ENCODE results near the gene ALCAM. TPM values are rescaled to one million over a fixed set of nuclear protein-coding genes. Genes with fewer than 3 reads are reported as not detected.

Gene ALCAM
- total and polyA plus RNA-seq, 9 donors: 7.4 to 29.5 (median 10.8) TPM

DNA sequence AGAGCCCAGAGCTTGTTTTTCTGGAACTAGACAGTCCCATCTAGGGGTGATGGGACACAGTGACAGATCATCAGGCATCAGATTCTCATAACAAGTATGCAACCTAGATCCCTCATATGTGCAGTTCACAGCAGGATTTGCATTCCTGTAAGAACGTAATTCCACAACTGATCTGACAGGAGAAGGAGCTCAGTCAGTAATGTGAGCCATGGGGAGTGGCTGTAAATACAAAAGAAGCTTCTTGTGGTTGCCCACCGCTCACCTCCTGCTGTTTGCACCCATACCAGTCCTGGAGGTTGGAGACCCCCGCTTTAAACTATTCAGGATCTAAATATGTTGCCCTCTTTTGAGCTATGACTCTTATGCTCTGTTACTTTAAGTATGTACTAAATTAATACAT, 167.3 kb downstream of the ALCAM start:
- no peaks in the 10 kb centered on the region for H3K36me3 ChIP-seq (ENCODE audit: control insufficient read depth, insufficient read depth, low read length)
- H3K4me3 ChIP-seq (ENCODE audit: low read length): no peak overlapping the region
- no peaks in the 10 kb centered on the region for H3K9me3 ChIP-seq (replicated peaks; ENCODE audit: control insufficient read depth, low read depth, low read length)
- H3K27ac ChIP-seq (ENCODE audit: low read length): no peak overlapping the region
- WGBS (ENCODE audit: insufficient coverage): 100% methylated on average over 1 of the region's 3 CpGs
- no peaks in the 10 kb centered on the region for H3K27me3 ChIP-seq (ENCODE audit: control insufficient read depth, insufficient read depth, low read length)
- DNase-seq: no peak
- H3K4me1 ChIP-seq (ENCODE audit: control insufficient read depth, insufficient read depth, low read length): no peaks in the 10 kb centered on the region

DNA sequence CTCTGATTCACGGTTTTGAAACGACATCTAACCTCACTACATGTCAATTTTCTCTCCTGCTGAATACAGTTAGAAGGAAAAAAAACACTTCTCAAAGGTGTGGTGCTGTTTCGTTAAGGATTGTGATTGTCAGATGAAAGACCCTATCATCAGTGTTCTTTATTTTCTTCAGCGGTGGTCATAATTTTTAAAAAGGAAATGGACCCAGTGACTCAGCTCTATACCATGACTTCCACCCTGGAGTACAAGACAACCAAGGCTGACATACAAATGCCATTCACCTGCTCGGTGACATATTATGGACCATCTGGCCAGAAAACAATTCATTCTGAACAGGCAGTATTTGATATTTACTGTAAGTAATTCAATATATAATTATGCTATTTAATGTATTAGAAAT, 167.8 kb downstream of the ALCAM start:
- no peaks in the 10 kb centered on the region for H3K9me3 ChIP-seq (replicated peaks; ENCODE audit: control insufficient read depth, low read depth, low read length)
- H3K4me3 ChIP-seq (ENCODE audit: low read length): no peak overlapping the region
- no peaks in the 10 kb centered on the region for H3K36me3 ChIP-seq (ENCODE audit: control insufficient read depth, insufficient read depth, low read length)
- WGBS (ENCODE audit: insufficient coverage): no CpG with 5 or more reads among the region's 5 CpGs
- no peaks in the 10 kb centered on the region for H3K27me3 ChIP-seq (ENCODE audit: control insufficient read depth, insufficient read depth, low read length)
- H3K27ac ChIP-seq (ENCODE audit: low read length): no peak overlapping the region
- no peaks in the 10 kb centered on the region for H3K4me1 ChIP-seq (ENCODE audit: control insufficient read depth, insufficient read depth, low read length)
- no peak for DNase-seq

DNA sequence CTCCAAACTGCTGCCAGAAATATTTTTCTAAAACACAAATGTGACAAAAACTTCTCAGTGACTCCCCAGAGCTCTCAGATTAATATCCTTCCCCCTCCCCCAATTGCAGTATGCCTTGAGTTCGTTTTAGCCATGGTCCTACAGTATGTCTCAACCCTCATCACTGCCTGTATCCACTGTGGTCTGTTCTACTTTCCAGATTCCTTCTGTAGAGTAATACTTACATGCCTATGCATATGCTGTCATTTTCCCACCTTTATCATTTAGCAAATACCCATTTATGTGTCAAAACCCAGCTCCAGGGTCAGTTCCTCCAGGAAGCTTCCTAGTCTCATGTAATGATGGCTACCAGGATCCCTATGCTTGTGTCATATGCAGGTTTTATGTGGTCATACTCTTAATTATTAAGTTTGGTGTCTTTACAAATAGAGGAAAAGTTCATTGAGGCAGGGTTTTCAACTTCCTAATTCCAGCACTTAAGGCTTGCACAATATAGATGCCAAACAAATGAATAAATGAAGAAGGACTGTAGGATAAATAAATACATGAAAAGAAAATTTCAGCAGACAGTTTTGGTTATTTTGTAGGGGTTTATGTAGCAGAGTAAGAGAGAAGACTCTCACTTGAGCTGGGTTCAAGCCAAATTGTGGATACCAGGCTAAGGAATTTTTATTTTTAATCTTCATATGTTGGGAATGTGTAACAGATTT, 170.8 kb downstream of the ALCAM start:
- no peaks in the 10 kb centered on the region for H3K36me3 ChIP-seq (ENCODE audit: control insufficient read depth, insufficient read depth, low read length)
- no peak overlapping the region for H3K4me3 ChIP-seq (ENCODE audit: low read length)
- no peaks in the 10 kb centered on the region for H3K4me1 ChIP-seq (ENCODE audit: control insufficient read depth, insufficient read depth, low read length)
- H3K9me3 ChIP-seq (replicated peaks; ENCODE audit: control insufficient read depth, low read depth, low read length): no peaks in the 10 kb centered on the region
- no peak for DNase-seq
- no peaks in the 10 kb centered on the region for H3K27me3 ChIP-seq (ENCODE audit: control insufficient read depth, insufficient read depth, low read length)
- H3K27ac ChIP-seq (ENCODE audit: low read length): no peak overlapping the region
- WGBS (ENCODE audit: insufficient coverage): 67% methylated on average over 1 of the region's 1 CpG

DNA sequence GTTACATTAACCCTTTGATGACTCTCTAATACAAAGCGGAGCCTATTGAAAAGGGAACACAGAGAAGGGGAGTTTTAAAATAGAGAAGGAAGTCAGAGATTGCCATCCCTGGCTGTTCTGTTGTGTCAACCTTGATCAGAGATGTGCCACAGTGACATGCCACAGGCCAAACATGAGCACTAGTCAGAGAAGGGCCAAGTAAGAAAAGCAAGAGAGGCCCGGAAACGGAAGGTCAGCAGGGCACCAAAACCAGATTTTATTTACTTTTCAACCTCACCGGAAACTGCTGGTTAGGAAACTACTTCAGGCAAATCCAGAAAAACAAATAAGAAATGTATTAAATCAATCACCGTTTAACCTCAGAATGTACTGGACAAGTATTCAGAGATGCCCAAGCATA, 171.8 kb downstream of the ALCAM start:
- Histone ChIP-seq H3K27me3 (ENCODE audit: control insufficient read depth, insufficient read depth, low read length) (no peaks in the 10 kb centered on the region), H3K4me3 (ENCODE audit: low read length) (no peak overlapping the region), H3K9me3 (replicated peaks; ENCODE audit: control insufficient read depth, low read depth, low read length) (no peaks in the 10 kb centered on the region), H3K4me1 (ENCODE audit: control insufficient read depth, insufficient read depth, low read length) (no peaks in the 10 kb centered on the region), H3K27ac (ENCODE audit: low read length) (no peak overlapping the region), H3K36me3 (ENCODE audit: control insufficient read depth, insufficient read depth, low read length) (no peaks in the 10 kb centered on the region)
- WGBS (ENCODE audit: insufficient coverage): 53% methylated on average over 2 of the region's 5 CpGs
- no peak for DNase-seq

DNA sequence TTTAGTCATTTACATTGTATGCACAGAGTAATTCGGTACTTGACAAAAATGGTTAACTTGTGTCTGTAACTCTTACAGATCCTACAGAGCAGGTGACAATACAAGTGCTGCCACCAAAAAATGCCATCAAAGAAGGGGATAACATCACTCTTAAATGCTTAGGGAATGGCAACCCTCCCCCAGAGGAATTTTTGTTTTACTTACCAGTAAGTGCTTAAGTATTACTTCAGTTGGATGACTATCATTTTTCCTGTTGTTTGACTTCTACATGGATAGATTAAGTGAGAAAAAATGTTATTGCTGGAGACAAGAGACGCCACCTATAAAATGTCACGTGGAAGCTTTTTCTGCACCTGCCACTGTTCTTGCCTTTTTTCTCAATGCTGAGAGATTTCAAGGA, 173.2 kb downstream of the ALCAM start:
- no peaks in the 10 kb centered on the region for H3K9me3 ChIP-seq (replicated peaks; ENCODE audit: control insufficient read depth, low read depth, low read length)
- H3K36me3 ChIP-seq (ENCODE audit: control insufficient read depth, insufficient read depth, low read length): no peaks in the 10 kb centered on the region
- no peaks in the 10 kb centered on the region for H3K4me1 ChIP-seq (ENCODE audit: control insufficient read depth, insufficient read depth, low read length)
- DNase-seq: no peak
- no CpG with 5 or more reads among the region's 3 CpGs for WGBS (ENCODE audit: insufficient coverage)
- no peak overlapping the region for H3K27ac ChIP-seq (ENCODE audit: low read length)
- no peaks in the 10 kb centered on the region for H3K27me3 ChIP-seq (ENCODE audit: control insufficient read depth, insufficient read depth, low read length)
- H3K4me3 ChIP-seq (ENCODE audit: low read length): no peak overlapping the region

DNA sequence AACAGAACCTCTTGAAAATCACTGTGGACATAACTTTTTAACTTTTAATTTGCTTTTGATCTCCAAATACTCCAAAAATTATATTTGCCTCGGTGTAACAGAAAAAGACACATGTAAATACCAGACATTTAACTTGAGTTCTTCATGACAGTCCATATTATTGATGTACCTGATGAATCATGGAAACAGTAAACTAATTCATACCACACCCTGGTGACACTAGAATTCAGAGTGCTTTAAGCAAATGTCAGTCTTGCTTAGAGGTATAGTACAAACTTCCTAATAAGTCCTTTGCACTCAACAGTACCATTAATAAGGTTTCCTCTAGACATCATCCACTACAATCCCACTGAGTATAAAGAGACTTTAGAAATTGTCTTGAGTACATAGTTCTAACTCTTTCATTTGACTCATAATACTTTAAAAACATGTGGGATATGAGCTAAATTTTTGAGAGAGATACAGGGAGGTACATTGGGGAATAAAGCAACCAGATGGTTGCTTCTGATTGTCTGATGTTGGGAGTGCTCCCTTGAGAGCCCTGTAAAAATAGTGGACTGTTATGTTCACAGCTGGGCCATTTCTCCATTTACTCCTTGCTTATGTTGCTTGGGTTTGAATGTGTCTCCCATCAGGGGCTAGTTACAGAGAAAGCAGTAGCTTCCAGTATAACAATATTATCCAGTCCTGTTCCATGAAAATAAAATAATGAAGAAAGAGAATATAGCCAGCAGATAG, 175.7 kb downstream of the ALCAM start:
- whole genome bisulfite sequencing (ENCODE audit: insufficient coverage): no CpG with 5 or more reads among the region's 1 CpG
- Histone ChIP-seq H3K36me3 (ENCODE audit: control insufficient read depth, insufficient read depth, low read length) (no peaks in the 10 kb centered on the region), H3K27me3 (ENCODE audit: control insufficient read depth, insufficient read depth, low read length) (no peaks in the 10 kb centered on the region), H3K27ac (ENCODE audit: low read length) (no peak overlapping the region), H3K9me3 (replicated peaks; ENCODE audit: control insufficient read depth, low read depth, low read length) (no peaks in the 10 kb centered on the region), H3K4me1 (ENCODE audit: control insufficient read depth, insufficient read depth, low read length) (no peaks in the 10 kb centered on the region), H3K4me3 (ENCODE audit: low read length) (no peak overlapping the region)
- DNase-seq: peak; percentile 61

DNA sequence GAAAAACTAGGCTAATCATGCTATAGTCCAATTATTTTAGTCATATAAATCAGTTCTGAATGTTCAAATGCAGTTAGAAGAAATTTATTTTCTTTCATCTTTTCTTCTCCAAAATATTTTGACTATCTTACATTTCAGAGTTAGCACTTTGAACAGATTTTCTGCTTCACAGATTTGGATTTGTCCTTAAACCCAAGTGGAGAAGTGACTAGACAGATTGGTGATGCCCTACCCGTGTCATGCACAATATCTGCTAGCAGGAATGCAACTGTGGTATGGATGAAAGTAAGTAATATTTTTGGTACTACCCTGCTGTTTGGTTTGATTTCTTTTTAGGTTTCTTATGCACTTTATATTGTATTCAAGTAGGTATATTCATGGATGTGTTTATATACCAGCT, 178.3 kb downstream of the ALCAM start:
- no peak for DNase-seq
- Histone ChIP-seq H3K36me3 (ENCODE audit: control insufficient read depth, insufficient read depth, low read length) (no peaks in the 10 kb centered on the region), H3K9me3 (replicated peaks; ENCODE audit: control insufficient read depth, low read depth, low read length) (no peaks in the 10 kb centered on the region), H3K4me1 (ENCODE audit: control insufficient read depth, insufficient read depth, low read length) (no peaks in the 10 kb centered on the region), H3K27me3 (ENCODE audit: control insufficient read depth, insufficient read depth, low read length) (no peaks in the 10 kb centered on the region), H3K4me3 (ENCODE audit: low read length) (no peak overlapping the region), H3K27ac (ENCODE audit: low read length) (no peak overlapping the region)
- no CpG with 5 or more reads among the region's 1 CpG for WGBS (ENCODE audit: insufficient coverage)

DNA sequence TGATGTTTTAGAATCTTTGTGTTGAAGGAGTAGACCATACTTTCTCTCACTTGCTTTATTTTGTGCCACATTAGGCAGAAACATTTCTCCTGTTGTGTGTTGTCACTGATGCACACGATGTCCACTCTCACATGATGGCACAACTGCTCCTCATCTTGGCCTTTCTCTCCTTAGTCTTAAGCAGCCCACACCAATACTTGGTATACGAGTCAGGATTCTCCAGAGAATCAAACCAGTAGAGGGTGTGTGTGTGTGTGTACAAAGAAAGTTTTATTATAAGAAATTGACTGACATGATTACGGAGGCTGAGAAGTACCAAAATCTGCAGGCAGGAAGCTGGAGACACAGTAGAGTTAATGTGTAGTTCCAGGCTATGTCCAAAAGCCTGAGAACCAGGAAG, 187.1 kb downstream of the ALCAM start:
- H3K4me1 ChIP-seq (ENCODE audit: control insufficient read depth, insufficient read depth, low read length): no peaks in the 10 kb centered on the region
- no peak for DNase-seq
- no peak overlapping the region for H3K27ac ChIP-seq (ENCODE audit: low read length)
- no peak overlapping the region for H3K4me3 ChIP-seq (ENCODE audit: low read length)
- WGBS (ENCODE audit: insufficient coverage): 100% methylated on average over 1 of the region's 3 CpGs
- no peaks in the 10 kb centered on the region for H3K36me3 ChIP-seq (ENCODE audit: control insufficient read depth, insufficient read depth, low read length)
- H3K9me3 ChIP-seq (replicated peaks; ENCODE audit: control insufficient read depth, low read depth, low read length): no peaks in the 10 kb centered on the region
- no peaks in the 10 kb centered on the region for H3K27me3 ChIP-seq (ENCODE audit: control insufficient read depth, insufficient read depth, low read length)

DNA sequence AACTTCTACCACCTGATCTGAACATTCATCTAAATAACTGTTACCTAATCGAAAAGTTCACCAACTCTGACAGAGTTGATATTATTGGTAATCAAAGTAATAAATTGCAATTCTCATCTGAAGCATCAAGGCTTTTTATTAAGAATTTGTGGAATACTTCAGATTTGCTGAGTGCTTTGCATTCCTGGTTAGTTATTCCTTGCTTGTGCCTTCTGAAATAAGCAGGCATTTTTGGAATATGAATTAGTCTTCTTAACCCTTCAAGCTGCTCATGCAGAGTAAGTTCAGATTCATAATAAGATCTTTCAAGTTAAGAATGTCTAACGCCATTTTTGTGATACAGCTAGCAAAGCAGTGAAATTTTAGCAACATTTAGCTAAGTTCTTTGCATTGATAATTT, 188.5 kb downstream of the ALCAM start:
- no peak for DNase-seq
- no peak overlapping the region for H3K4me3 ChIP-seq (ENCODE audit: low read length)
- no peaks in the 10 kb centered on the region for H3K27me3 ChIP-seq (ENCODE audit: control insufficient read depth, insufficient read depth, low read length)
- H3K36me3 ChIP-seq (ENCODE audit: control insufficient read depth, insufficient read depth, low read length): no peaks in the 10 kb centered on the region
- H3K4me1 ChIP-seq (ENCODE audit: control insufficient read depth, insufficient read depth, low read length): no peaks in the 10 kb centered on the region
- no CpG with 5 or more reads among the region's 2 CpGs for WGBS (ENCODE audit: insufficient coverage)
- no peaks in the 10 kb centered on the region for H3K9me3 ChIP-seq (replicated peaks; ENCODE audit: control insufficient read depth, low read depth, low read length)
- no peak overlapping the region for H3K27ac ChIP-seq (ENCODE audit: low read length)

DNA sequence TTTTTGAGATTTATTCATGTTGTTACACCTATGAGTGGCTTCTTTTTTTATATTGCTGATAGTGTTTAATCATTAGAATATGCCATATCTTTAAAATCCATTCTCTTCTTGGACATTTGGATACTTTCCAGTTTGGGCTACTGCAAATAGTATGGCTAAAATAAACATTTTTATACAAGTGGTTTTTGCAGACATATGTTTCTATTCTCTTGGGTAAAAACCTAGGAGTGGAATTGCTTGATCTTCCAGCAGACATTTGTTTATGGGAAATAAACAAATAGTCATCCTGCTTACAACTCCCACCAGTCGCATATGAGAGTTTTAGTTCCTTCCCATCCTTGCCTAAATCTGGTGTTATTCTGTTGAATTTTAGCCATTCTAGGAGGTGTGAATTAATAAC, 193.1 kb downstream of the ALCAM start:
- no peak overlapping the region for H3K4me3 ChIP-seq (ENCODE audit: low read length)
- H3K27ac ChIP-seq (ENCODE audit: low read length): no peak overlapping the region
- H3K9me3 ChIP-seq (replicated peaks; ENCODE audit: control insufficient read depth, low read depth, low read length): no peaks in the 10 kb centered on the region
- H3K27me3 ChIP-seq (ENCODE audit: control insufficient read depth, insufficient read depth, low read length): no peaks in the 10 kb centered on the region
- no peak for DNase-seq
- WGBS (ENCODE audit: insufficient coverage): no CpG with 5 or more reads among the region's 1 CpG
- no peaks in the 10 kb centered on the region for H3K36me3 ChIP-seq (ENCODE audit: control insufficient read depth, insufficient read depth, low read length)
- H3K4me1 ChIP-seq (ENCODE audit: control insufficient read depth, insufficient read depth, low read length): no peaks in the 10 kb centered on the region

Measured in muscle of leg (tissue), 11 donors.